Activated gamma-delta T cell treated with anti-CD3 and anti-CD28 coated beads, Interleukin-2, amount 50 U/mL, for 16 hours (primary cell): ENCODE measurements around the gene CRTAC1.
A peak's percentile ranks its signal among the peaks of the same experiment; 100 is the strongest.
"Not testable (repeated sequence)": the region's sequence is repeated elsewhere in the genome, so short reads cannot be mapped to it uniquely, and the experiment has no call there.

Experiments used
- DNase-seq: peaks from one replicate; pipeline ENCODE4 v3.0.0-alpha.2; 2020; ENCODE audit warnings: low read depth

Gene CRTAC1

GRCh38 chr10:97869091-97870042 lies 161.1 kb downstream of the CRTAC1 start:
- DNase-seq, result peak; percentile 66

DNA sequence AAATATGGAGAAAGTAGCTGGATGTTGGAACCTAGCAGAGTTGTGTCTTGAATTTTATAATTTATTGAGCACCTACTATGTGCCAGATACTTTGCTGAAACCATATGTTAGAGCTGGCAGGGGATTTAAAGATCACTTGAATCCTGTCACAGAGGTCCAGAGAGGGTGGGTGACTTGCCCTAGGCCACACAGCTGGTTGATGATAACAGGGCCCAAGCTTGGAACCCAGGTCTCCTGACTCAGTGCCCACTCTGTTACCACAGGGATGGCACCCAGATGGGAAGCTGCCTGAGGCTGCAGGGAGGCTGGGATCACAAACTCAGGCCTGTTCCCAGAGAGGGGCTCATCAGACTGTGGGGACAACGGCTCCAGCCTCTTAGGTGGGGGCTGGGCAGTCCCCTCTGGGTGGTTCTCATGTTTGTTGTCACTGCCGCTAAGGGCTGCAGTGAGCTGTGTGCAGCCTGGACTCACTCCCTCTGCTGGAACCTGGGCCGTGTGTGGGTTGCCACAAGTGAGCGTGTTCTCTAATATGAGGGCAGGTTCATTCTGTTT lies 162.2 kb downstream of the CRTAC1 start:
- no peak for DNase-seq

DNA sequence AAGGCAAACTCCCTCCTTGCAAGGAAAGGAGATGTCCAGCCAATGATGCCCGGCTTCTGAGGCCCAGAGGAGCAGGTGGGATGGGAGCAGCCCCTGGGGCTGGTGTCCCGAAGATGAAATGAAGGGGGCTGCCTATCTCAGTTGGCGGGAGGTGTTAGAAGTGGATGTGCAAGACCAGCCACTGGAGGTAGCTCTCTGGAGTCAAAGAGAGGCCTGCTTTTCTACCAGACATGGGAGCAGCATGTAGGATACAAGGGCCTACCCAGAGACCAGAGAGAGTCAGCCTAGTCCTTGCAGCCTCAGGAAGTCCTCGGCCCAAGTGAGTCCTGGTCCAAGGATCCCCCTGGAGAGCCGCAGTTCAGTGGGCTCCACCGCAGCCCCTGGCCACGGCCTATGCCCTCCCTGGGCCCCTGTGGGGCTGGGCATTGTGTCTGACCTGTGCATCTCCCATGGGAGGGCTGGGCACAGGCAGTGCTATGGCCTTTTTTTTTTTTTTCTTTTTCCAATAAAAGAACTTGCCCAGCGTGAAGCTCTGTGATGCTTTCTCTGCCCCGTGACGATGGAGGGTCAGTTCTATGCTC lies 163.1 kb downstream of the CRTAC1 start:
- DNase-seq, result no peak

- DNase-seq, result no peak
Observed at GRCh38 chr10:97866524-97867219, 163.7 kb downstream of the CRTAC1 start.

DNA sequence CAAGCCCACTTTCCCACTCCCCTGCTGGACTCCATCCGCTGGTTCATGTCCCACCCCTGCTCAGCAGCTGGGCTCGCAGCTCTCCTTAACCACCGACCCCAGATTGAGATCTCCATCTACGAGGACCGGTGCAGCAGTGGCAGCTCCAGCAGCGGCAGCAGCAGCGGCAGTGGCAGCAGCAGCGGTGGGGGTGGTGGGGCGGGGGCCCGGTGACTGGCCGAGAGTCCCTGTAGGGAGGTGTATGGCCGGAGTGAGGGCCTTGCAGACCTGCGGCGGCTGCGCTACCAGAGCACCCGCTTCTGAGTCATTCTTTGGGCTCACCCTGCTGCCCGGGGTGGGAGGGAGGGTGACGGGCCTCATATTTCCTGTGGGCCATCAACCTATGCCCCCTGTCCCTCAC lies 164.9 kb downstream of the CRTAC1 start:
- no peak for DNase-seq

- no peak for DNase-seq
Observed at GRCh38 chr10:97863808-97864207, 166.6 kb downstream of the CRTAC1 start.

DNA sequence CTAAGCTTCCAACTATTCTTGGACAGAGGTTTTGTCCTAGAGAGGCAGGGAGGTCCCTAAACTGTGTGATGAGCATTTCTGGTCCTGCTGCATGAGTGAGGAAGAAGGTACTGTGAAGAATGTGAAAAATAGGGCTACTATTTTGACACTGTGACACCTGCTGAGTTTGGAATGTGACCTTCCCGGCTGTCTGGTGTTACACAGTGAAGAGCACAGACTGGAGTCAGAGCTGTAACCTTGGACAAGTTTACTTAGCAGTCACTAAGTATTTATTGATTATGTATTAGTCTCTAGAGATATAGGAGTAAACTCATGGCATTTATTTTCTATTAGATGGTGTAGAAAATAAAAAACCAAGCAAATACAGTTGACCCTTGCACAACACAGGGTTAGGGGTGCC lies 168.5 kb downstream of the CRTAC1 start:
- no peak for DNase-seq

GRCh38 chr10:97861097-97861750 lies 169.2 kb downstream of the CRTAC1 start:
- DNase-seq, result no peak

DNA sequence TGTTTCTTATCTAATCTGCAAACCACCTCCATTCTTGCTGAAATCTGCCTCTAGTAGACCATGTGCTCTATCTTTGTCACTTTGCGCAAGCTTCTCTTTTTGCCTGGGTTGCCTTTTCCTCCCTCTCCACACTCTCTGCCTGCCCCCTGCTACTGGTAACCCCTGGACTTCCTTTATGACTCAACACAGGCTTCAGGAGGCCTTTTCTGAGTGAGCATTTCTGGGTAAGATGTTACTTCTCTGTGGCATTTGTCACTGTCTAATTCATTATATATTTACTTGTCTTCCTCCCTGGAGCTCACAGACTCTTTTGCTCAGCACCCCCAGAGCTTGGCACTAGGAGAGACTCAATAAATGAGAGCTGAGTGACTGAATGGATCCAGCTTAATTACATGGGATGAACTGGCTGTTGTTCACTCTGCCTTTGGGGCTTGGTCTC lies 172.4 kb downstream of the CRTAC1 start:
- no peak for DNase-seq

DNA sequence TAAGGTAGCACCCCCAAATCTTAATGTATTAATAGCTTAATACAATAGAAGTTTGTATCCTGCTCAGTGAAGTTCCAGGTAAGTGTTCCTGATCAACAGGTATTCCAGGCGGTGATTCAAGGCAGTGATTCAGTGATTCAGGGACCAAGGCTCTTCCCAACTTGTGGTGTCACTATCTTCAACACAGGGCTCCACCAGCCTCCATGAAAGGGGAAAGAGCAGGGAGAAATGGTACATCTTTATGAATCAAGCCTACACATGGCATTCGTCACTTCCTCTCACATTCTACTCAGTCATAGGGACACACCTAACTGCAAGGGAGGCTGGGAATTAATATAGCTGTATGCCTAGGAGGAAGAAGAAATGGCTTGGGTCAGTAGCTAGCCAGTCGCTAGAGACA lies 175.7 kb downstream of the CRTAC1 start:
- no peak for DNase-seq

DNA sequence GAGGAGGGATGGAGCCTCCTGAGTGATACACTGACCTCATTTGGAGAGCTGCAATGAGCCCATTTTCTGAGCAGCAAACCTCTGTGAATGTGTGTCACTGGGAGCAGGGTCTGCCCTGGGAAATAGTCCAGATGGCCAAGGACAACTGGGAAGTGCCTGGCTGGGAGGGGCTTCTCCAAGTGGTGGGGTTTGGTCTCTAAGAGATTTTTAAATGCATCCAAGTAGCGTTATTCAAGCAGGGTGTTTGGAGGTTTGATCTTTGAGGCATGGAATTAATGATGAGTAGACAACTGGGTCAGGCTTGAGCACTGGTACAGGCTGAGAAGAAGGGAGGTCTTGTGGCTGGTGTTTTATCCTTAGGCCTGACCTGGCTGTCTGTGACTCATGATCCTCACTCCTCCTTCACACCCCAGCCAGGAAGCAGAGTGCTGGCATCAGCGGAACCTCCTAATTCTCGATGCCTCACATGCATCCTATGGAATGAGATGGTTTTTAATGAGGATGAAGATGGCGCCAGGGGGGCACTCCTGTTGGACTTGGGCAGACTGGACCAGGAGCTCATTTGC lies 177.5 kb downstream of the CRTAC1 start:
- DNase-seq, result no peak

DNA sequence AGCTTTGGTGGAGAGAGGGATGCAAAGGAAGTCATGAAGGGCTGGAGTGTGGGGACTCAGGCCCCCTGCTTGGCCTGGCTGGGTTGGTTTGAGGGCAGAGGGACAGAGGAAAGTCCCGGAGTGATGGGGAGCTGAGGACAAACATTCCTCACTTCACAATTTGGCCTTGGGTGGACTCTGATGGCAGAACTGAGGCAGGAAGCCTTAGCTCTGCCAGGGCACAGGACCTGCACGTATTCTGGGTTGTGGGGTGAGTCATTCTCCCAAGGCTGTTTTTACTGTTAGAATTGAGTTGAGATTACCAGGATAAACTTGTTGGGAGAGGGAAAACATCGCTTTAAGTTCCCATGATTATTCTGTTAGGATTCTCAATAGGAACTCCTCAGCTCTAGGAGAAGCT lies 178.1 kb downstream of the CRTAC1 start:
- DNase-seq, result no peak

GRCh38 chr10:97851341-97852001 lies 178.9 kb downstream of the CRTAC1 start:
- no peak for DNase-seq

GRCh38 chr10:97850446-97850845 lies 180.0 kb downstream of the CRTAC1 start:
- DNase-seq, result no peak

GRCh38 chr10:97849687-97850402 lies 180.6 kb downstream of the CRTAC1 start, which contains the start of gene GOLGA7B:
TSS of gene GOLGA7B (plus strand) at chr10:97849843. CDS start at chr10:97850304, 461 bp downstream.
- DNase-seq, result peak; percentile 32

DNA sequence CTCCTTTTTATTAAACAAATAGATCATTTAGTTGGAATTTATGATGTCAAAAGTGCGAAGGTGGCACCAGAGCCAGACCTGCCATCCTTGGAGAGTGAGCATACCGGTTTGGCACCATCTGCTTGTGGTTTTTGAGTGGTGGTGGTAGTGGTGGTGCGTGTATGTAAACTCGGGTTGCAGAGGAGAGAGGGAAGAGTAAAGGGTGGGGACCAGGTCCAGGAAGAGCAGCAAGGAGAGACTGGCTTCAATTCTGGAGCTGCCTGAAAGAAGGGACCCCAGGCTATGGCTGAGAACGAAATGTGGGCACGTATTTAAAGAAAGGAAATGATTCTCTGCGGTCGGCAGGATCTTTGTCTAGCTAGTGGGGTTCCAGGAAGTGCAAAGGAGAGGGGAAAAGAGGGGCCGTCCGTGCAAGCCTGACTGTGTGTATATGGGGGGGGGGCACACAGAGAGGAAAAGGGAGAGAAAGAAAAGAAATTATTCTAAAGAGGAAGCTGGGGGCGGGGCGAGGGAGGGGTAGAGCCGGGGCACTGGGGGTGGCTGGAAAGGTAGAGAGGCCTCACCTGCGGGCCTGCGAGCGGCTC lies 181.2 kb downstream of the CRTAC1 start:
- no peak for DNase-seq

DNA sequence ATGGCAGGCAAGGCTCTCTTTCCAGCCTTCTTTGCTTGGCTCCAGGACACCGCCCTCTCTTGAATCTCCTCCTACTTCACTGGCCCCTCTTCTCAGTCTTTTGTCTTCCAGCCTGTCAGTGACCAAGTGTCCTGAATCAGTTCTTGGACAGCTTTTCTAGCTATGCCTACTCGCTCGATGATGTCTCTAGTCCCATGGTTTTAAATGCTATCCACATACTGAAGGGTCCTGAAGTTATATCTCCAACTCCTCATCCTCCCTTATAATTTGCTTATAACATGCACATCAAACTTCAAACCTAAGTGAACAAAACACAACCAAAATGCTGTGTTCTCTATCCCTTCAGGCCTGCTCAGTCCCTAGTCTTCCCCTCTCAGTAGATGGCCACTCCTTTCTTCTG lies 185.7 kb downstream of the CRTAC1 start:
- no peak for DNase-seq

DNA sequence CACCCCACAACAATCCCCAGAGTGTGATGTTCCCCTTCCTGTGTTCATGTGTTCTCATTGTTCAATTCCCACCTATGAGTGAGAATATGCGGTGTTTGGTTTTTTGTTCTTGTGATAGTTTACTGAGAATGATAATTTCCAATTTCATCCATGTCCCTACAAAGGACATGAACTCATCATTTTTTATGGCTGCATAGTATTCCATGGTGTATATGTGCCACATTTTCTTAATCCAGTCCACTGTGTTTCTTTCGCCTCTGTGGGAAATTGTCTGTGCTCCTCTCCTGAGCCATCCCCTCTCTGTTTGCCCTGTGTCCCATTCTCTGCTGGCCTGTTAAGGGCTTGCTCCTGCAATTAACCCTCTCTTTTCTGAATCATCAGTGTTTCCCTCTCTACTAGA lies 186.4 kb downstream of the CRTAC1 start:
- DNase-seq, result not testable (repeated sequence)

DNA sequence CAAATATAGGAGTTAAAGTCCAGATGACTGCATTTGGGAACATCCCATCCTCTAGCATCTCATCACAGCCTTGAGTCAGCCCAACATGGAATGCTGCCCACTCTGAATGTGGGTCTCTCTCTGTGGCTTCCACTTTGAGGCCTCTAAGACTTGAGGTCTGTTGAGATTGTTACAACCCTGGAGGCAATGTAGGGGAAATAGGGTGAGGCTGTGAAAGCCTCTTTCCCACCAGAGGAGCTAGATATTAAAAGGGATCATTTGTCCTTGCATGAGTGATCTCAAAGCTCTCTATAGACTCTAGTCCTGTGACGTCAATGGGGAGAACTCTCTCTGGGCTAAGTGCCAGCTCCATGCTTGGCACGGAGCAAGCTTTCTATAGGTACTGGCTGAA lies 187.1 kb downstream of the CRTAC1 start:
- no peak for DNase-seq
